Measurements from ENCODE around the gene NPDC1.

The NPDC1 gene

GRCh38 chr9:137020771-137021567 is 25.0 kb downstream of the NPDC1 start:
- TF ChIP-seq, protein P1, sequence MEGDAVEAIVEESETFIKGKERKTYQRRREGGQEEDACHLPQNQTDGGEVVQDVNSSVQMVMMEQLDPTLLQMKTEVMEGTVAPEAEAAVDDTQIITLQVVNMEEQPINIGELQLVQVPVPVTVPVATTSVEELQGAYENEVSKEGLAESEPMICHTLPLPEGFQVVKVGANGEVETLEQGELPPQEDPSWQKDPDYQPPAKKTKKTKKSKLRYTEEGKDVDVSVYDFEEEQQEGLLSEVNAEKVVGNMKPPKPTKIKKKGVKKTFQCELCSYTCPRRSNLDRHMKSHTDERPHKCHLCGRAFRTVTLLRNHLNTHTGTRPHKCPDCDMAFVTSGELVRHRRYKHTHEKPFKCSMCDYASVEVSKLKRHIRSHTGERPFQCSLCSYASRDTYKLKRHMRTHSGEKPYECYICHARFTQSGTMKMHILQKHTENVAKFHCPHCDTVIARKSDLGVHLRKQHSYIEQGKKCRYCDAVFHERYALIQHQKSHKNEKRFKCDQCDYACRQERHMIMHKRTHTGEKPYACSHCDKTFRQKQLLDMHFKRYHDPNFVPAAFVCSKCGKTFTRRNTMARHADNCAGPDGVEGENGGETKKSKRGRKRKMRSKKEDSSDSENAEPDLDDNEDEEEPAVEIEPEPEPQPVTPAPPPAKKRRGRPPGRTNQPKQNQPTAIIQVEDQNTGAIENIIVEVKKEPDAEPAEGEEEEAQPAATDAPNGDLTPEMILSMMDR (IDR thresholded peaks at IDR 0.05), result no peak
- Mint-ChIP-seq H3K9me3 (no peaks in the 10 kb centered on the region), H3K4me1 (peaks cover 15% of the 10 kb centered on the region), H3K27ac (no peak overlapping the region), H3K36me3 (ENCODE audit: low read depth) (peaks cover 6% of the 10 kb centered on the region), H3K27me3 (ENCODE audit: low read depth, poor library complexity) (no peaks in the 10 kb centered on the region), H3K4me3 (no peak overlapping the region)
- DNase-seq, result no peak

DNA sequence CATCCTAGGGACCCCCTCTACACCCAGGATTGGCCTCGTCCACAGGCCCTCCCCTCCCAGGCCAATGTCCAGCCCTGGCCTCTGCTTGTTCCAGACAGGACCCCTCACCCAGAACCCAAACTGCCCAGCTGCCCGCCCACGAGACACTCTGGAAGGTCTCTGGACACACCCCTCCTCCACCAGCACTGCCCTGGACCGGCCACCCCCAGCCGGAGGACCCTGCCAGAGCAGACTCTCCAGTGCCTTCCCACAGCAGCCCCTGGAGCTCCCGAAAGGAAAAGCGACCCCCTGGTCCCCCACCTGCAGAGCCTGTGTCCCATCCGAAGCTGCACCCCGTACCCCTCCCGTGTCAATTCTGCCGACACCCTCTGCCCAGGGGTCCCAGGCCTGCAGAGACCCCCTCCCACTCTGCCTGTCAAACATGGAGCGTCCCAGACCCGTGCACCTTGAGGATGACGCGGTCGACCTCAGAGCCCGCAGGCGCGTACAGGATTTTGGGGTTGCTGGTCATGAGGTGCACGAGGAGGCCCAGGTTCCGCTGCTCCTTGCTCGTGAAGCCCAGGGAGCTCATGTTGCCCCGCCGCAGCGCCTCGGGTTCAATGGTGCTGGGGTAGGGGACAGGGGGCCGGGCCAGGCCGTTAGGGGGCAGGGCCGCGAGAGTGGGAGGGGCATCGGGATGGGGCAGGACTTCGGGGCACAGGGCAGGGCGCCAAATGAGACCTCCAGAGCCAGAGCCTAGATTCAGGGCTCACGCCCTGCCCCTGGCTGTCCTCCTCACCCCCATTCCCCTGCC is 25.9 kb downstream of the NPDC1 start:
- H3K4me1 Mint-ChIP-seq, result peaks cover 15% of the 10 kb centered on the region
- peak overlapping the region; percentile 74 for H3K27ac Mint-ChIP-seq
- peaks cover 6% of the 10 kb centered on the region for H3K36me3 Mint-ChIP-seq (ENCODE audit: low read depth)
- no peaks in the 10 kb centered on the region for H3K9me3 Mint-ChIP-seq
- DNase-seq, result no peak
- TF ChIP-seq, protein P1 (IDR thresholded peaks at IDR 0.05), result no peak
- H3K4me3 Mint-ChIP-seq, result no peak overlapping the region
- H3K27me3 Mint-ChIP-seq (ENCODE audit: low read depth, poor library complexity), result no peaks in the 10 kb centered on the region

DNA sequence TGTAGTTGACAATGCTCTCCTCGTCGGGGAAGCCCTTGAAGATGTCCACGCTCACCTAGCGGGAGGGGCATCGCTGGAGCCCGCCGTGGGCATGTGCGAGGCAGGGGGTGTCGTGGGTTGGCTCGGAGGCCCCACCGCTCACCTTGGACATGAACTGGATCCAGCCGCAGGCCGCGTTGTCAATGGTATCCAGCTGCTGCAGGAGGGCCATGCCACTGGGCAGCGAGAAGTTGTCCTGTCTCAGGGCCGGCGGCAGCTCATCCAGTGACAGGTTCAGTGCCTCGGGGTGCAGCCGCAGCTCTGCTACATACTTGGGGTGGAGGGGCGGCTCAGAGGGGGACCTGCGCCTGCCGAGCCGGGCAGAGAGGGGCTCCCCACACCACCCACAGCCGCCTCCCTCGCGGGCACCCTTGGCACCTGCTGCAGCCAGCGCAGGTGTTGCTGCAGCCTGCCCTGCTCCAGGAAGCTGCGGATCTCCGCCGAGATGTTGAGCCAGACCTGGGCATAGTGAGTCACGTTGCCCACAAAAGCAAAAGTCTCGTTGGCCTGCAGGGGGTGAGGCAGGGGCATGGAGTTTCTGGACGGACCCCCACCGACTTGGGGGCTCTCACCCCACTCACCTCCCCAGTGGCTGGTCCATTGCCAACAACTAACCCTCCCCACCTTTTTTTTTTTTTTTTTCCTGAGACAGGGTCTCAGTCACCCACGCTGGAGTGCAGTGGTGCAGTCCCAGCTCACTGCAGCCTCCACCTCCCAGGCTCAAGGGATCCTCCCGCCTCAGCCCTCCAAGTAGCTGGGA is 27.0 kb downstream of the NPDC1 start:
- no peak for DNase-seq
- peaks cover 15% of the 10 kb centered on the region for H3K4me1 Mint-ChIP-seq
- peaks cover 6% of the 10 kb centered on the region for H3K36me3 Mint-ChIP-seq (ENCODE audit: low read depth)
- no peaks in the 10 kb centered on the region for H3K9me3 Mint-ChIP-seq
- no peaks in the 10 kb centered on the region for H3K27me3 Mint-ChIP-seq (ENCODE audit: low read depth, poor library complexity)
- H3K4me3 Mint-ChIP-seq, result no peak overlapping the region
- H3K27ac Mint-ChIP-seq, result no peak overlapping the region
- TF ChIP-seq, protein P1 (IDR thresholded peaks at IDR 0.05), result no peak

- H3K27ac Mint-ChIP-seq, result no peak overlapping the region
- DNase-seq, result no peak
- peaks cover 7% of the 10 kb centered on the region for H3K4me1 Mint-ChIP-seq
- no peak overlapping the region for H3K4me3 Mint-ChIP-seq
- H3K27me3 Mint-ChIP-seq (ENCODE audit: low read depth, poor library complexity), result no peaks in the 10 kb centered on the region
- H3K36me3 Mint-ChIP-seq (ENCODE audit: low read depth), result peaks cover 6% of the 10 kb centered on the region
- TF ChIP-seq, protein P1 (IDR thresholded peaks at IDR 0.05), result no peak
- no peaks in the 10 kb centered on the region for H3K9me3 Mint-ChIP-seq
Observed at GRCh38 chr9:137017791-137018497, 28.0 kb downstream of the NPDC1 start.

GRCh38 chr9:137017071-137017470 is 28.9 kb downstream of the NPDC1 start:
- H3K27ac Mint-ChIP-seq, result no peak overlapping the region
- no peak overlapping the region for H3K4me3 Mint-ChIP-seq
- TF ChIP-seq, protein P1 (IDR thresholded peaks at IDR 0.05), result no peak
- no peaks in the 10 kb centered on the region for H3K27me3 Mint-ChIP-seq (ENCODE audit: low read depth, poor library complexity)
- peaks cover 2% of the 10 kb centered on the region for H3K4me1 Mint-ChIP-seq
- H3K9me3 Mint-ChIP-seq, result no peaks in the 10 kb centered on the region
- H3K36me3 Mint-ChIP-seq (ENCODE audit: low read depth), result peaks cover 6% of the 10 kb centered on the region
- DNase-seq, result no peak

Measured in nephron progenitor cell (in vitro differentiated cells).